HG02759 (cell line): ENCODE results near the gene ANK3.

Source experiments
- ATAC-seq: cut with Tn5 transposase; IDR thresholded peaks from one replicate; pipeline ENCODE4 v1.9.1; 2021; ENCODE audit warnings: mild to moderate bottlenecking, moderate library complexity; ENCODE audit not compliant: unreplicated experiment

The ANK3 gene

DNA sequence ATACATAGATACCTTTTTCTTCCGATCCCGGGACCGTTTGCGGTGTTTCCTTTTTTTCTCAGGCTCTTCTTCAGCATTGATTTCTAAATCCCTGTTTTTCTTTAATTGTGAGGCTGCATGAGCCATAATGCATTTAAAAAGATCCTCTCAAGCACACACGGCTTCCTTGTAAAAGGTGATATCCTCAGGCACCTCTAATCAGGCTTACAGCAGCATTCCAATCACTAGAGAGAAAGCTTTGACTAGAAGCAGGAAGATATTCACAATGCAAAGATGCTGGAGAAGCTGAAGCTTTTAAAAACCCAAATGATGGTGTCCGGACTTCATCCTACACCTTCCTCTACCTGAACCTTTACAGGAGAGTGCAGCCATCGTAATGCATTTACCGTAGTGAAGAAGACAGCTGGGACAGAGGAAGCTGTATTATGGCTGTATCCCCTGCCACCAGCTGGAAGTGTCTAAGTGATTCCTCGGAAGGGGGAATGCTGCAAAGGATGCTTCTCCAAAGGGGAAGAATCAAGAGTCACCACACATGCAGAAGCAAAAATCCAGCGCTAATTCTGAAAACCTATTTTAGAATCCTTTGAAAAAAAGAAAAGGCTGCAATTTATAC is at the start of gene ANK3:
TSS of gene ANK3 (minus strand) at position 463 of the 613 bp plus-strand sequence. CDS start at position 126, 337 bp downstream.
- no peak for ATAC-seq

DNA sequence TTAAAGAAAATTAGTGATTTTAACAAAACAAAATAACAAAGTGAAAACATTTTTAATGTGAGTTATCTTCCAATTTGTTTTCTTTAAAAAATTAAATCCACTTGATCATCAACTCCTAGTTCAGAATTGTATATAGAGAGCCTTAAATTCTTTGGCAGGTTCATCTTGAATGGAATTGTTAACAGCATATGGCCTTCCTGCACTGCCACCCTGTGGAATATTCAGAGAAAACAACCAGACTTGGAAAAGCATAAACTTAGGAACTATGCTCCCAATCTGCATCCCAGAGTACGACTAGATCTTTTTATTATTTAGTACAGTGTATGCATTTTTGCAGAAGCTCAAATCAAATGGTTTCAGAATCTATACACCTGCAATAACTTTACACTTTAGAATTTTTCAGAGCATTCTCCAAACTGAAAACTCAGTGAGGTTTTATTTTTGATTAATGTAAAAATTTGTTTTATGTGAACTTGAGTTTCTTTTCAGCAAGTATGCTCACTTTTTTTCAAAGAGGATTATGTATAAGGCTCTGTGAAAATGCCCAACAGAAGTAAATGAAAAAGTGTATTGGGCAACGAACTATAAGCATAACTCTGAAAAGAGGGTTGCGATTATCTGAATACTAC is 44.9 kb upstream of the ANK3 start:
- peak; percentile 54 for ATAC-seq

GRCh38 chr10:60433684-60434083 is 44.0 kb upstream of the ANK3 start:
- no peak for ATAC-seq

DNA sequence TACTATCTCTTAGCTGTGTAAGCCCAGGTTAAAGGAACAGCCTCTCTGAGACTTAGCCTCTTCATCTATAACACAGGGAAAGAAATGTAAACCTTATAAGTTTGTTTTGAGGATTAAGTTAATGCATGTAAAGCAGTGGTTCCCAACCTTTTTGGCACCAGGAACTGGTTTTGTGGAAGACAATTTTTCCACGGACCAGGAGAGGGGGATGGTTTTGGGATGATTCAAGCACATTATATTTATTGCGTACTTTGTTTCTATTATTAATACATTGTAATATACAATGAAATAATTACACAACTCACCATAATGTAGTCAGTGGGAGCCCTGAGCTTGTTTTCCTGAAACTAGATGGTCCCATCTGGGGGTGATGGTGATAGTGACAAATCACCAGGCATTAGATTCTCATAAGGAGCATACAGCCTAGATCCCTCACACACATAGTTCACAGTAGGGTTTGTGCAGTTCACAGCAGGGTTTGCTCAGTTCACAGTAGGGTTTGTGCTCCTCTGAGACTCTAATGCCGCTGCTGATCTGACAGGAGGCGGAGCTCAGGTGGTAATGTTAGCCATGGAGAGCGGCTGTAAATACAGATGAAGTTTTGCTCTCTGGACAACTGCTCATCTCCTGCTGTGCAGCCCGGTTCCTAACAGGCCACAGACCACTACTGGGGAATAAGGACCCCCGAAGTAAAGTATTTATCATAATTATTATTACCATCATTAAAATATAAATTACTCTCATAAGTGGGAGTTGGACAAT is 41.3 kb upstream of the ANK3 start:
- ATAC-seq, result no peak

DNA sequence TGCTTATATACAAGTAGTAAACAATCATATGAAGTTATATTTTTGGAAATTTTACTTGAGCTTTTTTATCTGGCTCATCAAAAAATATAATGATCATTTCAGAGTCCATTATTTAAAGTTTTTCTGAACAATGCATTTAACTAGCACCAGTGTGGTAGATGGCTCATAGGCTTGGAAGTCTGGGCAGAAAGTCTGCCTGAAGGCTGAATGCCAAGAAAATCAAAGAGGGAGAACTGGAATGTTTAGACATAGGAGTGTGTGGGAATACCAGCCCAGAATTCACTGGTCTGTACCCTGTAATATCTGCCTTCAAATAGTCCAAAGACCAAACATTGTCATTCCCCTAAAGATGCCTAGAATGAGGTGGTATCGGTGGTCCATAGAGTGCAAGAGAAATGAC is 40.3 kb upstream of the ANK3 start:
- no peak for ATAC-seq

DNA sequence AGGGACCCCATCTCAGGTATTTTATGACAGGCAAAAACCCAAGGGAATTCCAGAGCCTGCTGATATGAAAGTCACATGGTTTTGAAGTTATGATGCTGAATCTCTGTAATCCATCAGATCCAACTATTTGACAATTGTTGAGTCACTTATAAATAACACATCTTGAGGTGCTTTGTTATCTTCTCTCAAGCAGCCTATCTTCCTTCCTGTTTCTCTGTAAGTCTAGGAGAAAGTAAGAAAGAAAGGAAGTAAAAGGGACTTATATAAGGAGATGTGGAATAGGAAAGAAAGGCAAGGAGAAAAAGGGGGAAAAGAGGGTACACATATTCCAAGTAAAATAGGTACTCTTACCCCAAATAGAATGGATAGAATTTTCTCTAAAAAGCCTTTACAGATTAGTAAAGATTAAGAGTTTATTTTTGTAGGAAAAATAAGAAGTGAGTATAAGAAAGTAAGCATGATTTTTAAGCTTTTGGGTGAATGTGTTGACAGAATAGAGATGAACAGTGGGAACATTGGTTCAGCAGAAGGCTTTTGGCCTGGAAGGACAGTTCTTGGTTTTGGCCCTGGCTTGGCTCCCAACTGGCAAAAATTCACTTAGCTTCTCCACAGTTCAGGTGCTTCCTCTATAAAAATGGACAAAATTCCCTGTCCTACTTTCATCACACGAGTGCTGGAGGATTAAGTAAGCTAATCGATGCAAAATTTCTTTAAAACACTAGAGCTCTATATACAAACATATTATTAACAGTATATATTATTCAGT is 39.6 kb upstream of the ANK3 start:
- no peak for ATAC-seq

DNA sequence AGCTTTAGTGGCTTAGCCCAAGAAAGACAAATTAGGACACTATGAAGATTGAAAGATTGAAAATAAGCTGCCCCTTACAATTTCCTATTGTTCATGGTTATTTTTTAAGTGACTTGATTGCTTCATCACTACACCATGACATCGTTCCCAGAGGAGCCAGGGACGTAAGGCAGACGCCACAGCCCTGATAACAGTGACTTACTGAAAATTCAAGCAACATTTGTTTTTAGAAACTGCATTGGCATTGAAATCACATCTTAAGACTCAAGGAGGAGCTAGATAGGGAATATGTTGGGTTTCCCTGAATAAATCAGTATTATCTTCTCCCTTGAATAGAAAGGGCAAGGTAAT is 38.7 kb upstream of the ANK3 start:
- ATAC-seq, result no peak

GRCh38 chr10:60427709-60428386 is 38.2 kb upstream of the ANK3 start:
- no peak for ATAC-seq

GRCh38 chr10:60427148-60427547 is 37.5 kb upstream of the ANK3 start:
- no peak for ATAC-seq

- no peak for ATAC-seq
Observed at GRCh38 chr10:60426425-60426824, 36.8 kb upstream of the ANK3 start.

- no peak for ATAC-seq
Observed at GRCh38 chr10:60425392-60426110, 35.9 kb upstream of the ANK3 start.

DNA sequence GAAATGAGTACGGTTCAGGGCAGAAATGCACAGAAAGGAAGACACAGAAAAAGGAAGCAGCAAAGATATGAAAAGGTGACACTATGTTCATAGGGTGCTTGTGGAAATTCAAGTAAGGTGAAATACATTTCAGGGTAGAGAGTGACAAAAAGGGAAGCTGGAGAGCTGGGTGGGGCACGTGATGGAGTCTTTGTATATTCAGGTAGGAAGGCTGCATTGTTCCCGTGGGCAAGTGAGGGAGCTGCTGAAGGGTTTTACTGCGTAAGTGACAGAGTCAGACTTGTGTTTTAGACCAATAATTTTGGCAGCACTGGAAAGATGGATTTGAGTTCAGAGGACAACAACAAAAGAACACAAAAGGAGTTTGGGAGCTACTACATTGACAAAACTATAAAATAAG is 35.3 kb upstream of the ANK3 start:
- no peak for ATAC-seq

- ATAC-seq, result no peak
Observed at GRCh38 chr10:60423920-60424319, 34.2 kb upstream of the ANK3 start.

DNA sequence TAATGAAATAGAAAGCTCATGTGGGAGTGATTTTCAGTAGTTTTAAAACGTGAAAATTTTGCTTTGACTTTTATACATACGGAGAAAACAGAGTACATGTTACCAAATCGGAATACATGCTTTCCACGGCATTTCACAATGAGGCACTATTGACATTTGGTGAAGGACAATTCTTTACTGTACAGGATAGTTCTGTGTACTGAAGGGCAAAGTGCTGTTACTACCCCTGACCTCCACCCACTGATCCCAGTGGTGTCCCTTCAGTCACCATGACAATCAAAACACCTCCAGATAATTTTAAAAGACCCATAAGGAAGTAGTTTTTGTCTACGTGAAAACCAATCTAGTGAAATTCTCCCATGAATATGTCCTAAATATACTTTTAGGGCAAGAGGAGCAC is 33.1 kb upstream of the ANK3 start:
- ATAC-seq, result no peak

- no peak for ATAC-seq
Observed at GRCh38 chr10:60420991-60421894, 31.6 kb upstream of the ANK3 start.

DNA sequence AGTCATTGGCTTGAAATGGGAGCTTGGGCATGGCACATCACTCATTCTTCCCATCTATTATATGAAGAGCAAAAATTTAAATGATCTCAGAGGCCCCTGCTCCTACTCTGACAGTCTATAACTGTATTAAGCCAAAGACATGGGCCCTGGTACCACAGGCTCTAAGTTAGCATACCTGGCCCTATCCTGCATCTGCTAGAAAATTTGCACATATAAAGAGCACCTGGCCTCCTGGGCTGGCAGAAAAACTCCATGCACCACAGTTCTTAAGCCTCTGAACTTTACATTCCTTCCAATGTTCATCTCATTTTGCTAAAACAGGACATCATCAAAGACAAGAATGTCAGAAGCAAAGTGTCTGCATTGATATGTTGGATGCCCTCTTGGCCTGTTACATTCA is 29.6 kb upstream of the ANK3 start:
- no peak for ATAC-seq

DNA sequence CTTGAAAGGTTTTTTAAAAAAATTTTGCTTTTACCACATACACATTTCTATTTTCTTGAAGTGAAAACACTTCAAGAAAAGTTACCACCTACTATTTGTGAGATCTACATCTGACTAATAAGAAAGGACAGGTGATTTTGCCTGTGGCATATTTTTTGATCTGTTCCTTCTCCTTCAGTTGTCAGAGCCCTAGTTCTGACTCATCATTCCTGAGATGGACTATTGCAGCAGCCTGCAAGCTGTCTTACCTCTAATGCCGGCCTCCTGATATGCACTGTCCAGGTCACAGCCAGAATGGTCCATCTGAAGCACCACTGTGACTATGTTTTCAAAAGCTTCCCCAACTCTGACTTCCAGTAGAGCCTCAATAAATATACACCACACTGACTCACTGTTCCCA is 28.2 kb upstream of the ANK3 start:
- no peak for ATAC-seq

DNA sequence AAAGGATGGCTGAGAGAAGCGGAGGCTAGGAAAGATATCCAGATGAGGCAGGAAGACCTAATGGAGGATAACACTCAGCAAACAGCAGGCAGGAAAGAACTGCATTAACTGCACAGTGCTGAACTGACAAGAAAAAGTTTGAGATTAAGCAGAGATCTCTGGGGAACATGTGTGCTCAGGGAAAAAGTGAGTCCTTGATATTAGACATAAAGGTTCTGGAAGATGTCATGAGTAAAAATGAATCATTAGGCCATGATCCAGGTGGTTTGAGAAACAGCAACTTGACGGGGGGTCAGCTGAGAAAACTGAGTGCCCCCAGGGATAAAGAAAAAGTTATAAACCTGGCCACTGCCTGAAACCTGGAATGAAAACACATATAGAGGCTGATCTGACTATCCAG is 27.3 kb upstream of the ANK3 start:
- no peak for ATAC-seq

GRCh38 chr10:60414877-60415585 is 25.4 kb upstream of the ANK3 start:
- ATAC-seq, result no peak
